Fibroblast of skin of left biceps (primary cell): ENCODE measurements around the gene CDH6.

ENCODE experiments used
- DNase-seq, 2 experiments: peaks; one replicate each; pipeline ENCODE4 v3.0.0-alpha.2; 2013; ENCODE audit warnings: low read depth in 2 of 2

CDH6 gene

DNA sequence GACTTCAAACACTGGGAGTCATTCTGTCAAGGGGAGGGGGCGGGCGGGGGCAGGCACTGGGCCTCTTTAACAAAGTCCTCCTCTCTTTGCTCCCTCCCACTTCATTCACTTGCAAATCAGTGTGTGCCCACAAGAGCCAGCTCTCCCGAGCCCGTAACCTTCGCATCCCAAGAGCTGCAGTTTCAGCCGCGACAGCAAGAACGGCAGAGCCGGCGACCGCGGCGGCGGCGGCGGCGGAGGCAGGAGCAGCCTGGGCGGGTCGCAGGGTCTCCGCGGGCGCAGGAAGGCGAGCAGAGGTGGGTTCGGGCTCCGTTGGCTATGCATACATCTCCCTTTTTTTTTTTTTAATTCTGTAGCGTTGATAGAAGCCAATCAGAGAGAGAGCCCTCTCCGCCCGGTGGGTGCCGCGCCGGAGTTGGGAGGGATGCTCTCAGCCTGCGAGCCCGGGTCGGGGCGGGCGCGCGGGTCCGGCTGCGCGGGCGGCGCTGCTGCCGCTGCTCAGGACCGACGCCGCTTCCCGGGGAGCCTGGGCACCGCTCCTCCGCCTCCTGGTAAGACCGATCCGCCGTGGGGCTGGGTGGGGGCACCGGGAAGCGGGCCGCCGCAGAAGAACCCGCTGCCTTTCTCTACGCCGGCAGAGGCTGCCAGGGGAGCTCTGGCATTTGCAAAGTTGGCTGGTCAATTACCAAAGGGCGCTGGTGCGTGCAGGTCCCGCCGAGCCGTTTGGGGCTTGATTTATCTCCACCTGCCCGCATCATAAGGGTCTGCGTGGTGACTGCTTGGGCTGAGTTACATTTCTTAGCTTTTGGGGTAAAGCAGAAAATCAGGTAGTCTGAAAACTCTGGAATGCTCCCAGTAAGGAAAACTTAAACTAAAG is at the start of gene CDH6:
TSS of gene CDH6 (plus strand) at position 96 of the 877 bp plus-strand sequence. CDS start 73,788 bp downstream, outside the sequence.
- no peak for DNase-seq

DNA sequence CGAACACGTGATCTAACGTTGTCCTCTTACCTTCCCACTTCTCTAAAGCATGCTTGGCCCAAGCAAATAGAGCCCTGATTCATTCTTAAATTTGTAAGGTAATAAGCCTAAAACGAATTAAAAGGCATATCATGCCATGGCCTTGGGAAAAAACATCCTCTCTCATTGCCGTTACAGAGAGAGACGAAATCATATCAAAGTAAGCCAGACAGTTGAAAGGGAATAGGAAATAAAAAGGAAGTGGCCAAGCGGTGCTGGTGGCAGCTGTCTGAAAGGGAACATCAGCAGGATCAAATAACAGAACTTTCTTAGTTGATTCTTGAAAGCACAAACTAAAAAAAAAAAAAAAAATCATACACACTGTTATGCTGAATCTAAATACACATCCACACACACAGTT is 49.1 kb upstream of the CDH6 start:
- DNase-seq, result no peak

GRCh38 chr5:31148959-31149475 is 44.5 kb upstream of the CDH6 start:
- no peak for DNase-seq

- DNase-seq, result no peak
Observed at GRCh38 chr5:31153521-31153920, 40.0 kb upstream of the CDH6 start.

- DNase-seq, result no peak
Observed at GRCh38 chr5:31156631-31157160, 36.8 kb upstream of the CDH6 start.

DNA sequence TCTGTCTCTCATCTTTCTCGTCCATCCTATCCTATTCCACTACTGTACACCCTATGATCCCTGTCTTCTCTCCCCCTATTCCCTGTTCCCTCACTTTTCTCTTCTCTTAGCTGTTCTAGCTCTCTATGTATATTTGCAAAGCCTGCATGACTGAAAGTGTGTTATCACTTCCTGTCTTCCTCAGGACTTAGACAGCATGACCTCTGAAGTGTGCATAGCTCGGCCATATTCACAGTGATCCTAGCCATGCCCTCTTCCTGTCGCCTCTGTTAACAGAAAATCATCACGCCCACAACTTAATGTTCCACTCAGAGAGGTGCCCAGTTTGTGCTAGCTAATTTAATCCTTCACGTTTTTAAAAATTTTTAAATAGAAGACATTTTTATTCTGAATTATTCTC is 35.8 kb upstream of the CDH6 start:
- DNase-seq, result no peak

DNA sequence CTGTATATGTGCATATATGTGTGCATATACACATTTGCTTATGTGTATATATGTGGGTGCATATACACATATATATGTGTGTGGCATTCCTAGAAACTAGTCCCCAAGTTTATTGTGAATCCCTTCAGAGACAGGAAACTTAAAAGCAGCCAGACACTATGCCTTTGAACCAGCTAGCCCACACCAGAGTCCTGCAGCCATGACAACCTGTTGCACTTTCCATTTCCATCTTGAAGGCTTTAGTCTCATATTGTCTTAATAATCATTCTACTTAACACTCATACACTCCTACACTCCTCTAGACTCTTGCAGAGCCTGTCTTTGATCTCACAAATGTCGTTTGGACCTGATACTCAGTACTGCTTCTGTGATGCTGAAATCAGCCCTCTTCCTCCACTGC is 34.8 kb upstream of the CDH6 start:
- DNase-seq, result no peak

DNA sequence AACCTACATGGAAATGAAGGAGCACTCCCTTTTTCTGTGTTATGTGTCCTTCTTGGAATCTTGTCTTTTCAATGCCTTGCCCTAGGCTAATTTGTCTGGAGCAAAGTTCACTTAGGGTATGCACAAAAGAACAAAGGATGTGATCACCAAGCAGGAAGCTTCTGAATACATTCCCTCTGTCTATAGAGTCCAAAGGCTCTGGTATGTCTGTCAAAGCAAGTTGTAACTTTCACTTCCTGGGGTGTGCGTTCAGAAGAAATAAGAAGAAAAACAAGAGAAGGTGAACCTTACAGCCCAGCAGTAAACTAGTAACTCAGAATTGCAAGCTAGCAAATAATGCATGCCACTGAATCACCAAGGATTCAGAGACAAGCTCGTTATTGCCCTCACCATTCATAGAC is 31.7 kb upstream of the CDH6 start:
- no peak for DNase-seq

DNA sequence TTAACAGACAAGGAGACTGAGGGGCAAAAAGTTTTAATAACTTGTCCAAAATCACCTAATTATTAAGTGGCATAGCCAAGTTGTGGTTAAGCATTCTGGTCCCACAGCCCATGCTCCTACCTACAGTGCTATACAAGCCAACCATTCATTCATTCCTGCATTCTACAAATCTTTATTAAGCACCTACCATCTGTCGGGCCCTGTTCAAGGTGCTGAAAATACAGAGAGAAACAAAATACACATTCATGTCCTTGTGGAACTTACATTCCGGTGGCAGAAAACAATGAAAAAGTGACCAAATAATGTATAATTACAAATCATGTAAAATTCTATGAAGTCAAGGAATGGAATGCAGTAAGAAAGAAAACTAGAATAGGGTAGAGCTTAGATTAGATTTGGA is 27.8 kb upstream of the CDH6 start:
- DNase-seq, result no peak

DNA sequence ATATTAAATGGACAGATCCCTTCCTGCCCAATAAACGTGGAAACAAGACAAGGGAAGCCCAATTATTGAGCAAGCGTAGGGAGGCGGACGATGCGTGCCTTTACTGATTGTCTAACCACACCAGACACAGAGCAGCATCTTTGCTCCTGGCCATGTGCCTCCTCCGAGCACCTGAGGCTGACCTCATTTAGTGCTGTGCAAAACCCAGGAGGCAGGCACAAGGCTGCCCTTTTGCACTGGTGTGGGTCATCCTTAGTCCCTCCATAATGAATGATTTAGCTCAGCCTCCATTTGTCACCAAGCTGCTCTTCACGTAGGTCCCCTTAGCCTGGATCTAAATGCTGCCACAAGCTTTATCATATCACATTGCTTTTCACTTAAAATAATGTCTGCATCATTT is 24.1 kb upstream of the CDH6 start:
- DNase-seq, result no peak

DNA sequence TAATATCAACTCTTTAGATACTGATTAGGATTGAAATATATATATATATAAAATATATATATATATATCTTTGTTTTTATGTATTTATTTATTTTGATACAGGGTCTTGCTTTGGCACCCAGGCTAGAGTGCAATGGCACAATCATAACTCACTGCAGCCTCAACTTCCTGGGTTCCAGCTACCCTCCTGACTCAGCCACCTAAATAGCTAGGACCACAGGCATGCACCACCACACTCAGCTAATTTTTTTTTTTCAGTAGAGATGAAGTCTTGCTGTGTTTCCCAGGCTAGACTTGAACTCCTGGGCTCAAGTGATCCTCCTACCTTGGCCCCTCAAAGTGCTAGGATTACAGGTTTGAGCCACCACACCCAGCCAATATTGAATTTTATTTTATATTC is 20.6 kb upstream of the CDH6 start:
- no peak for DNase-seq

GRCh38 chr5:31173614-31174013 is 19.9 kb upstream of the CDH6 start:
- no peak for DNase-seq

- no peak for DNase-seq
Observed at GRCh38 chr5:31181376-31181987, 12.0 kb upstream of the CDH6 start.

- no peak for DNase-seq
Observed at GRCh38 chr5:31182136-31182535, 11.3 kb upstream of the CDH6 start.

- DNase-seq, result no peak
Observed at GRCh38 chr5:31185951-31186350, 7.5 kb upstream of the CDH6 start.

- DNase-seq, result peak in 1 of 2 experiments; percentile 11
Observed at GRCh38 chr5:31186672-31187267, 6.7 kb upstream of the CDH6 start.

- no peak for DNase-seq
Observed at GRCh38 chr5:31187591-31187990, 5.9 kb upstream of the CDH6 start.

GRCh38 chr5:31192442-31192841 is 1.0 kb upstream of the CDH6 start:
- DNase-seq, result no peak

DNA sequence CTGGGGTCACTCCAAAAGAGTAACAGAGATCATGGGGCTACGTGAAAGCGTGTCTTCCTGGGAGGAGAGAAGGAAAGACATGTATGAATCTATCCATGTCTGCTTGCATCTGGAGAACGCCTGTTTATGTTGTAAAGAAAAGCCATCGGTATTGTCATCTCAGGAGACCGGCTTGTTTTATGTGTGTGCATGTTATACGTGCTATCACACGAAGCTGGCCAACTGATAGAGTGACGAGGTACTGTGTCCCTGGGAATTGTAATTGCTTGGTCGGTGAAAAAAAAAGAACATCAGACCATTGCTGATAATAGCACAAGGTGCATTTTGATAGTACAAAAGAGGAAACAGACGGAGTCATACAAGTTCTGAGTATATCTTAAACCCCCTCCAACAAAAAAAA is 370 bp upstream of the CDH6 start:
- DNase-seq, result no peak

- DNase-seq, result no peak
Observed at GRCh38 chr5:31194468-31194813, 955 bp downstream of the CDH6 start.

DNA sequence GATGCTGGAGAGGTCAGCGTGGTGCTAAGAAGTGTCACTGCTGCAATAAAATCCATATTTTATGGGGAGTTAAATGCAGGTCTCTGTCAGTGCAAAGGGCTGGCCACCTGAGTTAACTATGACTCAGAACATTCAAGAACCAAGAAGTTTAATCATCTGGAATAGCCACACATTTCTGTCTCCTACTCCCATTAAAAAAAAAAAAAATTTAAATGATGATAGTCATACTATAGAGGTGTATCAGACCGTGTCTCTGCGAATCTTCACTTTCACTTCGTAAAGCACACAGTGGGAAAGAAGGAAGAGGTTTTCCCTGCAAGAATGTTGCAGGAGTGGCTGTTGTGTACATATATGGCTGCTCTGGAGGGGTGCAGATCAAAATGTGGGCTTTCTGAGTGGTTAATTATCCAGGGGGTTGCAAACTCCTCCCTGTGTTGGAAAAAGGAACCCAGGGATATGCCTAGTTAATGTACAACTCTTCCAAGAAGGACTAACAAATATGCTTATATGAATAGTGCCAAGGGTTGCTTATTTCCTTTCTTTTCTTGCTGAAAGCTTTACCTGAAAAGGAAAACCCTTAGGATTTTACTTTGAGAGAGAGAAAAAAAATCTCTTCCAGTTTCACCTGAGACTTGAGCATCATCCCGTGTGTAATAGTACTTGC is 1.5 kb downstream of the CDH6 start:
- DNase-seq, result no peak

GRCh38 chr5:31196309-31196708 is 2.8 kb downstream of the CDH6 start:
- DNase-seq, result no peak
